Fibroblast of lung (primary cell): ENCODE data around the gene LAMA5.

ENCODE experiments used
- EZH2 ChIP-seq: IDR thresholded peaks from 2 replicates; pipeline ENCODE4 v1.5.1; 2012; ENCODE audit warnings: low read length, control low read depth, mild to moderate bottlenecking; ENCODE audit errors: missing control alignments
- TF ChIP-seq, protein P1 (sequence below), 2 donors: IDR thresholded peaks in 1 of 2; conservative IDR thresholded peaks in 1 of 2; 1 replicate in 1 of 2; 2 replicates in 1 of 2; pipeline ENCODE4 v1.5.1; 2011 to 2012; ENCODE audit warnings: low read length in 2 of 2, control low read depth in 1 of 2, inconsistent platforms in 1 of 2, low read depth in 1 of 2, mild to moderate bottlenecking in 1 of 2

- TF ChIP-seq, protein P1, sequence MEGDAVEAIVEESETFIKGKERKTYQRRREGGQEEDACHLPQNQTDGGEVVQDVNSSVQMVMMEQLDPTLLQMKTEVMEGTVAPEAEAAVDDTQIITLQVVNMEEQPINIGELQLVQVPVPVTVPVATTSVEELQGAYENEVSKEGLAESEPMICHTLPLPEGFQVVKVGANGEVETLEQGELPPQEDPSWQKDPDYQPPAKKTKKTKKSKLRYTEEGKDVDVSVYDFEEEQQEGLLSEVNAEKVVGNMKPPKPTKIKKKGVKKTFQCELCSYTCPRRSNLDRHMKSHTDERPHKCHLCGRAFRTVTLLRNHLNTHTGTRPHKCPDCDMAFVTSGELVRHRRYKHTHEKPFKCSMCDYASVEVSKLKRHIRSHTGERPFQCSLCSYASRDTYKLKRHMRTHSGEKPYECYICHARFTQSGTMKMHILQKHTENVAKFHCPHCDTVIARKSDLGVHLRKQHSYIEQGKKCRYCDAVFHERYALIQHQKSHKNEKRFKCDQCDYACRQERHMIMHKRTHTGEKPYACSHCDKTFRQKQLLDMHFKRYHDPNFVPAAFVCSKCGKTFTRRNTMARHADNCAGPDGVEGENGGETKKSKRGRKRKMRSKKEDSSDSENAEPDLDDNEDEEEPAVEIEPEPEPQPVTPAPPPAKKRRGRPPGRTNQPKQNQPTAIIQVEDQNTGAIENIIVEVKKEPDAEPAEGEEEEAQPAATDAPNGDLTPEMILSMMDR (conservative IDR thresholded peaks at IDR 0.05 in 1 of 2, IDR thresholded peaks at IDR 0.05 in 1 of 2; ENCODE audit: low read depth in 1 of 2, low read length in 2 of 2): no peak
- no peak for TF ChIP-seq EZH2
Measured at GRCh38 chr20:62335532-62335931, 31.6 kb downstream of the LAMA5 start.
